HG03135 (cell line): Measurements from ENCODE around the gene ZFAND4.
A peak's percentile ranks its signal among the peaks of the same experiment; 100 is the strongest.
"Not testable (repeated sequence)": the region's sequence is repeated elsewhere in the genome, so short reads cannot be mapped to it uniquely, and the experiment has no call there.

ENCODE experiments used
- ATAC-seq: cut with Tn5 transposase; IDR thresholded peaks from one replicate; pipeline ENCODE4 v1.9.1; 2021; ENCODE audit warnings: mild to moderate bottlenecking, moderate library complexity; ENCODE audit not compliant: unreplicated experiment

The ZFAND4 gene

DNA sequence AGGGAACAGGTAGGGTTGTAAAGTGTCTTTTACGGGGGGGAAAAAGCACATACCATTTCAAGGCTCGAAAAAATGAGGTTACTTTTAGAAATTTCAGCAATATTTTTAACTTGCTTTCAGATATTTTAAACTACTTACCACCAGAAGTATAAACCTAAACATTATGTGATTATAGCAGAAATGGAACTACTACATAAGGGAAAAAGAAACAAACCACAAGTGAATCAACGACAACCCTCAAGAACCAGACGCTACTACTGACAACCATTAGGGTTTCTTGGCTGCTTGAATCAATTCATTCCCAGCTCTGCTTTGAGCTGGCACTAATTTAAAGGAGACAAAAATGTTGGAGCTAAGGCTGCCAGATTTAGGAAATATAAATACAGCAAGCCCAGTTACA lies 80.1 kb downstream of the ZFAND4 start:
- no peak for ATAC-seq

DNA sequence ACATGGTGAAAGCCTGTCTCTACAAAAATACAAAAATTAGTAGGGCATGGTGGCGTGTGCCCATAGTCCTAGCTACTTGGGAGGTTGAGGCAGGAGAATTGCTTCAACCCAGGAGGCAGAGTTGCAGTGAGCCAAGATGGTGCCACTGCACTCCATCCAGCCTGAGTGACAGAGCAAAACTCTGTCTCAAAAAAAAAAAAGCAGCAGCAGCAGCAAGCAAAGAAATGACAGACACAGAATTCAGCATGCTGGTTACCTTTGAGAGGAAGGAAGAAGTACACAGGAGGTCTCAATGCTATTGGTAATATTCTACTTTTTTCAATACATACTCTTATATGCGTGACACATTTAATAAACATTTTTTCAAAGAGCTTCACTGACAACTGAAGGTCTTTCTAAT lies 81.3 kb downstream of the ZFAND4 start:
- ATAC-seq: no peak

DNA sequence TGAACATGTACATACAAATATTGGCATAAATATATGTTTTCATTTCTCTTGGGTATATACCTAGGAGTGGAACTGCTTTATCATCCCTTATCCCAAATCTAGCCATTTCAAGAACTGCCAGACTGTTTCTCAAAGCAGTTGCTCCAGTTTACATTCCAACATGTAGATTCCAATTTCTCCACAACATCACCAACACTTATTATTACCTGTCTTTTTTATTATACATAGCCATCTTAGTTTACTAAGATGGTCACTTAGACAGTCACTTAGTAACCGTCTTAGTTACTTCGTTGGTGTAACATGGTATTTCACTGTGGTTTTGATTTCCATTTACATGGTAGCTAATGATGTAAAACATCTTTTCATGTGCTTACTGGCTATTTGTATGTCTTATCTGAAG lies 82.7 kb downstream of the ZFAND4 start:
- ATAC-seq: no peak

DNA sequence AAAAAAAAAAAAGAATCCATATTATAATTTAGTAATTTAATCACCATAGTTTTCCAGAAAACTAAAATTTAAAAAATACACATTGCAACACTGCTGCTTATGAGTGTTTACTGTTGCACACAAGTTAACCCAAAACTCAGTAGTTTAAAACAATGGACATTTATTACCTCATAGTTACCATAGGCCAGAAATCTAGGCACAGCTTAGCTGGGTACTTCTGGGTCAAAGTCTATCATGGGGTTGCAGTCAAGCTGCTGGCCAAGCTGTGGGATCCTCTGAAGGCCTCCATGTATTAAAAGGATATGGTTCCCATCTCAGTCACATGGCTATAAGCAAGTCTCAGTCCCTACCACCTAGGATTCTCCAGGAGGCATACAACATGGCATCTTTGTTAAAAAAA lies 83.6 kb downstream of the ZFAND4 start:
- ATAC-seq: no peak

DNA sequence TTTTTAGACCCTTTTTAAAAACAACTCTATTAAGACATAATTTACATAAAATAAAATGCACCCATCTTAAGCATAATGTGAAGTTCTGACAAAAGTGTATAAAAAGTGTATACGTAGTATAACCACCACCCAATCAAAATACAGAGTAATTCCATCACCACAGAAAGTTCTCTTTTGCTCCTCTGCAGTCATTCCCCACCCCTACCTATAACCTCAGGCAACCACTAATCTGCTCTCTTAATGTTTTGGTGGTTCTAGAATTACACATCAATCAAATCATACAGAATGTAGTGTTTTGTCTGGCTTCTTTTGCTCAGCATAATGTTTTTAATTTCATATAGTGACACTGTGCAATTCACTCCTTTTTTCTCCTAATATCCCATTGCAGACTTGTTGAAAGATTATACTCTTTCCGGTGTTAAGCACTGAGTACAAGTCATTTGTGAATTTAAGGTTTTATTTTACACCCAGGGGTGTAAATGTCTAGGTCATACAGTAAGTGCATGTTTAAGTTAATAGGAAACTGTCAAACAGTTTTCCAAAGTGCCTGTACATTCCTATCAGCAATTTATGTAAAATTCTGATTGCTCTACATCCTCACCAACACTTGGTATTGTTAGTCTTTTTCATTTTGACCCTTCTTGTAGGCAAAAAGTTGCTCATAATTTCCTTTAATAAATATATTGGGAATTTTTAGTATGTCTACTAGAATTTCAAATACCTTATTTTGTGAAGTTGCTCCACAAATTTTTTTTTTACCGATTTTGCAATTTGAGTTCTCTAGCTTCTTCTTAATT lies 86.3 kb downstream of the ZFAND4 start:
- no peak for ATAC-seq

DNA sequence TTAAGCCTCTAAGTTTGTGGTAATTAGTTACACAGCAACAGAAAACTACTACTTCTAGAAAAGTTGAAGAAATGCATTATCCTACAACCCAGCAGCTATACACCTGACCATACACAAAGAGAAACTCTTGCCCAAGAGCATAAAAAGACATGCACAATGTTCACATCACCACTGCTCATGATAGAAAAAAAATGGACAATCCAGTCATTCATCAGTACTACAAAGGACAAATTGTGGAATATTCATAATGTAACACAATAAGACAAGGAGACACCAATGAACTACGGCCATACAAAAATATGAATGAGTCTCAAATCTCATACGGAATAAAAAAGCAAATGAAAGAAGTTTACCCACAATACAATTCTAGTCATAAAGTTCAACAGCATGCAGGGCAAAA lies 87.4 kb downstream of the ZFAND4 start:
- no peak for ATAC-seq

DNA sequence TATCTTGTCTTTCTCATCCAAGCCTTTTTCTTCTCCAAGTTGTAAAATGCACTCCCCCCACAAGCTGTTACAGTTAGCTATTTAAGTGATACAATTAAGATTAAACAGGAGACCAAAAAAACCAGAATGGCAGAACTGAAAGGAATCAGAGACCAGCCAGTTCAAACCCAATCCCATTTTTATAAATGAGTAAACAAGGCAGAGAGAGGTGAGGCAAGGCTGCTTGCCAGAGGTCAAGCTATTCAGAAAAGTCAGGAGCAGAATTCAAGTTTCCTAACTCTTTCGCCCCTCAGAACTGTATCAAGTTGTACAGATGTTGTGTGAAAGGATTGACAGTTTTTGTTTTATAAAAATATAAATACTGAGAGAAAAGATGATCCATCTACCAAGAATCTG lies 90.2 kb downstream of the ZFAND4 start:
- no peak for ATAC-seq

DNA sequence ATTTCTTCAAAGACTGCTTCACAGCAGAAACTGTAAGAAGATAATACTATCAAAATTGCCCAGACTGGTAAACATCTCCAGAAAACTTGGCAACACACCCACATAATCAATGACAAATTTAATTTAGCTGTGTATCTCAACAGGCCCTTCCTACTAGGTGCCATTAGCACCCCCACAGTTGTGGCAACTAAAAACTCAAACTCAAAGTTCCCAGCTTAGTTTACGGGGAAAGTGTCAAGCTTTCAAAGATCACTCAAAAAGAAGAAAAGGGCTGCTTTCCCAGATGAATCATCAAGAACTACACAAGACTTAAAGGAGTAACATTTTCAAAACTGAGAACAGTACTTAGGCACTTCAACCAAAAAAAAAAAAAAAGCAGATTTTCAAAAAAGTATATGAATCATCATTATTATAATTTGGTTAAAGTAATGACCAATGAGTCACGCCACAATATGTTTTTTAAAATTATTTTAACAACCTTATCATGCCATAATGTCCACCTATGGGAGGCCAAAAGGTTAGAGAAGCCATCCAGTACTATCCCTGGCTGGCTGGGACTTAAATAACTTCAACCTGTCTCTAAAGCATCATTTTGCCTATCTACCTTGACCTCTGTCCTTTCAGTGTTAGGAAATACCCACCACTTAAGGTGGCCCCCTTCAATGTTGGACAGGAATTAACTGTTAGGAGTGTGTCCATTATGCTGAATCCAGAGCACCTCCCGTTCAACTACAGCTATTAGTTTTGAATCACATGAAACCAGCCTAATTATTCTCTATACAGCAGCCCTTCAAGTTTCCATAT lies 90.8 kb downstream of the ZFAND4 start:
- ATAC-seq: no peak

DNA sequence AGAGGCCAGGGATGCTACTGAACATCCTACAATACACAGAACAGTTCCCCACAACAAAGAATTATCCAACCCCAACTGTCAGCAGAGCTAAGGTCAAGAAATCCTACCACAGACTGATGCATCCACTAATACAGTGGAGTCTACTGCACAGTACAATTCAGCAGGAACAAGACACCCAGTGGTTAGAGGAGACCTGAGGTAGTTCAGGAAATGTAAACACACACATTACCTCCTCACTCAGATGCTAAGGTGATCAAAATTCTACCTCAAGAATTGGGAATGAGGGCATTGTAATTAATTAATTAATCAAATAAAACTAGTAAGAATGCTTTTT lies 91.4 kb downstream of the ZFAND4 start:
- peak; percentile 45 for ATAC-seq

DNA sequence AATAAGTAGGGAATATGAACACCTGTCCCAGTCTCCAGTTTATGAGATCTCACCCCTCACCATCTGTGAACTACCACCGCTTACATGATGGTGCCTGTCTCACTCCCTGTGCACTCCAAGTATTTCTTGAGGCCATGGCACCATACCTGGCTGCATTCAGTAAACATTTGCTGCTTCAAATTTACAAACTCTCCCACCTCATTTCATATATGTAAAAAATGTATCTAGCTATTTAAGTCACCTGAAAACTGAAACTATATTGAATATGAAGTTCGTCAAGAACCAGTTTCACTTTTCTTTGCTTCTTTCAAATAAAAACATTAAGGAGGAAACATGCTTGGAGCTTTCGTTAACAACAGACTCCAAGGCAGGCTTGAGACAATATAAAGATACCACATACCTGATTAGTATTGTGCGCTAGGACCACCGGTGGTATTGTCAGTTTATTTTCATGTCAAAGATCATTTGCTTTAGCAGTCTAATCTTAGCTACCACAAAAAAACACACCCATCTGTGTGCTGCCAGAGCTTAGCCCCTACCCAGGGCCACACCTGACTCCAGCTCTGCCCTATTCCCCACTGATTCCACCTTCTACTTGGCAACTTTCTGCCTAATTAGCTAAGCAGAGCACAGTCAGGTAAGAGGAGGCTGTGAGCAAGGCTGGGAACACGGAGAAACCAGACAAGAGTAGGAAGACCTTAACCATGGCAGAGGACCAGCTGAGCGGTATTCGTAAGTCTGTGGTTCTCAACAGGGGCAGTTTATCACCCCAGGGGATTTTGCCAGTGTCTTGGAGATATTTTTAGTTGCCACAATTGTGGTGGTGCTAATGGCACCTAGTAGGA lies 92.0 kb downstream of the ZFAND4 start:
- ATAC-seq: peak; percentile 69

DNA sequence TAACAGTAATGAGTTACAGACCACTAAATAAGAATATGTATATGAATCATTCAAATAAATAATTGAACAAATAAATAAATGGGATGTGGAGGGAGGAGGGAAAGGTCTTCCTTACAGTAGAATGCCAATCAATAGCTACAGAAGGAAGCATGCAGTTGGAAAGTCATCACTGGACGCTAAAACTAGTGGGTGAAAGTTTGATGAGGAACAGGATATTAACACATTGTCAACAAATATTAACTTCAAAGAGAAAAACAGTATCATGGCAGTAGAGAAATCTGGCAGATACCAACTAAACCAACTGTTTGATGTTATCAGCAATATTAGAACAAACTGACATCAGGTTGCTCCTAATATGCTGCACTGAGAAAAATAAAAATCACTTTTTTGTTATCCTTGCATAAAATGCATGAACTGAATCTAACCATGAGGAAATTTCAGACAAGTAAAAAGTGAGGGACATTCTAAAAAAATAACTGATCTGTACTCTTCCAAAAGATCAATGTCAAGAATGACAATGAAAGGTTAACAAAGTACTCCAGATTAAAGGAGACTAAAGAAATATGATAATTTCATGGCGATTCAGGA lies 94.1 kb downstream of the ZFAND4 start:
- ATAC-seq: no peak

DNA sequence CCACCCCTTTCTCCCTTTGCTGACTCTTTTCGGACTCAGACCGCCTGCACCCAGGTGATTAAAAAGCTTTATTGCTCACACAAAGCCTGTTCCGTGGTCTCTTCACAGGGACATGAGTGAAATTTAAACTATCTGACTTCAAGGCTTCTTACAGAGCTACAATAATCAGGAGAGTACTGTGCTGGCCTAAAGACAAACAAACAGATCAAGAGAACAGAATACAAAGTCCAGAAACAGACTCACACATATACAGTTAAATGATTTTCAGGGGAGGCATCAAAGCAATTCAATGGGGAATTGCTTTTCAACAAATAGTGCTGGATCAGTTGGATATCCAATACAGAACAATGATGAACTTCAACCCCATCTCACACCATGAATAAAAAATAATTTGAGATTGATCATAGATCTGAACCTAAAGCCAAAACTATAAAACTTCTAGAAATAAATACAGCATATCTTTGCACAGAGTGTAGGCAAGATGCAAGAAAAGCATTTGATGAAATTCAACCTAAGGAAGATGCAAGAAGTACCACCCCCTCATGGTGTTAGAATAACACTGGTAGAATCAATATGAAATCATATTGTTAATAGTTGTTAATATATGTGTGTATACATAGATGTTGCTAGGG lies 96.5 kb downstream of the ZFAND4 start:
- no peak for ATAC-seq

DNA sequence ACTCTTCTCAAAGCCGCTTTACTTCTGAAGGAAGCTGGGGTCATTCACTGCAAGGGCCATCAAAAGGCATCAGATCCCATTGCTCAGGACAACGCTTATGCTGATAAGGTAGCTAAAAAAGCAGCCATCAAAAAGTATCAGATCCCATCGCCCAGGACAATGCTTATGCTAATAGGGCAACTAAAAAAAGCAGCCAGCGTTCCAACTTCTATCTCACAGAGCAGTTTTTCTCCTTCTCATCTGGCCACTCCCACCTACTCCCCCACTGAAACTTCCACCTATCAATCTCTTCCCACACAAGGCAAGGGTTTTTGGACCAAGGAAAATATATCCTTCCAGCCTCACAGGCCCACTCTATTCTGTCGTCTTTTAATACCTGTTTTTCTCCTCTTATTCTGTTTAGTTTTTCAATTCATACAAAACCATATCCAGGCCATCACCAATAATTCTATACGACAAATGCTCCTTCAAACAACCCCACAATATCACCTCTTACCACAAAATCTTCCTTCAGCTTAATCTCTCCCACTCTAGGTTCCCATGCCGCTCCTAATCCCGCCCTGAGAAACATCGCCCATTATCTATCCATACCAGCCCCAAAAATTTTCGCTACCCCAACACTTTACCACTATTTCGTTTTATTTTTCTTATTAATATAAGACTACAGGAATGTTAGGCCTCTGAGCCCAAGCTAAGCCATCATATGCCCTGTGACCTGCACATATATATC lies 97.4 kb downstream of the ZFAND4 start:
- not testable (repeated sequence) for ATAC-seq

DNA sequence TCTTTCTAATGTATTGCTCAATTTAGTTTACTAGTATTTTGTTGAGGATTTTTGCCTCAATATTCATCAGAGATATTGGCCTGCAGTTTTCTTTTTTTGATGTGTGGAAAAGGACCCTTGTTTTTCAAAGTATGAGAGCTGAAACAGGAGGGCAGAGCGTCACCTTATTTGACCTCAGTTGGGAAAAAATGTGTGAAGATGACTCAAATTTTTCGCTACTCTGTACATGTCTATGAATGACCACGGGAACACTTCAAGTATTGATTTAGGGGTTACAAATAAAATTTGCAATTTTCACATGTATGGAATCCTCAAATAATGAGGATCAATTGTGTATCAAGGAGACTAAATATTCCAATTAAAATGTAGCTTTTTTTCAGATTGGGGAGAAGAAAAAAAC lies 103.1 kb downstream of the ZFAND4 start:
- no peak for ATAC-seq

DNA sequence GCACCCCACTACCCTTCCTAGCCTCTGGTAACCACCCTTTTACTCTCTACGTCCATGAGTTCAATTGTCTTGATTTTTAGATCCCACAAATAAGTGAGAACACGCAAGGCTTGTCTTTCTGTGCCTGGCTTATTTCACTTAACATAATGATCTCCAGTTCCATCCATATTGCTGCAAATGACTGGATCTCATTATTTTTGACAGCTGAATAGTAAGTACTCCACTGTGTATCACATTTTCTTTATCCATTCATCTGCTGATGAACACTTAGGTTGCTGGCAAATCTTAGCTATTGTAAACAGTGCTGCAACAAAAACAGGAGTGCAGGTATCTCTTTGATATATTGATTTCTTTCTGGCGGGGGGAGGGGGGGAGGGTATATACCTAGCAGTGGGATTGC lies 106.2 kb downstream of the ZFAND4 start:
- ATAC-seq: no peak
